ENCODE data around the gene NAALADL1. TPM values are rescaled to one million over a fixed set of nuclear protein-coding genes. Genes with fewer than 3 reads are reported as not detected.

Gene NAALADL1, protein sequence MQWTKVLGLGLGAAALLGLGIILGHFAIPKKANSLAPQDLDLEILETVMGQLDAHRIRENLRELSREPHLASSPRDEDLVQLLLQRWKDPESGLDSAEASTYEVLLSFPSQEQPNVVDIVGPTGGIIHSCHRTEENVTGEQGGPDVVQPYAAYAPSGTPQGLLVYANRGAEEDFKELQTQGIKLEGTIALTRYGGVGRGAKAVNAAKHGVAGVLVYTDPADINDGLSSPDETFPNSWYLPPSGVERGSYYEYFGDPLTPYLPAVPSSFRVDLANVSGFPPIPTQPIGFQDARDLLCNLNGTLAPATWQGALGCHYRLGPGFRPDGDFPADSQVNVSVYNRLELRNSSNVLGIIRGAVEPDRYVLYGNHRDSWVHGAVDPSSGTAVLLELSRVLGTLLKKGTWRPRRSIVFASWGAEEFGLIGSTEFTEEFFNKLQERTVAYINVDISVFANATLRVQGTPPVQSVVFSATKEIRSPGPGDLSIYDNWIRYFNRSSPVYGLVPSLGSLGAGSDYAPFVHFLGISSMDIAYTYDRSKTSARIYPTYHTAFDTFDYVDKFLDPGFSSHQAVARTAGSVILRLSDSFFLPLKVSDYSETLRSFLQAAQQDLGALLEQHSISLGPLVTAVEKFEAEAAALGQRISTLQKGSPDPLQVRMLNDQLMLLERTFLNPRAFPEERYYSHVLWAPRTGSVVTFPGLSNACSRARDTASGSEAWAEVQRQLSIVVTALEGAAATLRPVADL
- total RNA-seq (2012; rRNA removed) (2.8 and 3.8 TPM in 2 replicates), polyA plus RNA-seq (2012; rRNA removed) (5.8 and 6.3 TPM in 2 replicates), Bru-seq, nascent RNA (percentile 6 among the genes with signal in this experiment), BruChase-seq, experiment 1, labeled RNA remaining after a 6-hour chase (percentile 9 among the genes with signal in this experiment), BruChase-seq, experiment 2, labeled RNA remaining after a 2-hour chase (percentile 6 among the genes with signal in this experiment)
- 6.2 and 7.2 TPM in 2 replicates for polyA plus RNA-seq (2012; cell fraction: cytosol; rRNA removed)
- 6.6 and 13.2 TPM in 2 replicates for polyA plus RNA-seq (2012; cell fraction: nucleus; rRNA removed; ENCODE audit: low replicate concordance)
- long read RNA-seq = 0 reads

DNA sequence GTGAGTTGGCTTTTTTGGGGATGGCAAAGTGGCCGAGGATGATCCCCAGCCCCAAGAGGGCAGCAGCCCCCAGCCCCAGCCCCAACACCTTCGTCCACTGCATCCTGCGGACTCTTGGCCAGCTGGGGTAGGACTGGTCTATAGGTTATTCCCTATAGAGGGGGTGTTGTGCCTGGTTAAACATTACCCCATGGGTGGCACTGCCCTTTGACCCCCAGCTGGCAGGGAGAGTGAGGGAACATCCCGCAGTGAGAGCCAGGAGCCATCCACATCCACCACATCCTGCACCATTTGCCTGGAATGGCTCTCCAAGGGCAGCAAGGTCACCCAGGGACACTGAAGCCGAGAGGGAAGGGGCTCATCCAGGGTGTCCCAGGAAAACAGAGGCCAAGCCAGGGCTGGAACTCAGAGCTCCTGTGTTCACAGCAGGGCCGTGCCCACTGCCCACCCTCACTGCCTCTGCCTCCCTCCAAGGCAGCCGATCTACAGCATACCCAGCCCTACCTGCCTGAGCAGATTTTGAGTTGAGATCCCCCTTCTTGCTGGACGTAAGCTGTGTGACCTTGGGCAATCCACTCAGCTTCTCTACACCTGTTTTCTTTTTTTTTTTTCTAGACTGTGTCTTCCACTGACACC lies at the start of gene NAALADL1:
Gene NAALADL1, minus strand, starts transcription at position 135 of the 636 bp plus-strand sequence. Its CDS starts 32 bp downstream, at position 103.
- Histone ChIP-seq H4K20me1 (ENCODE audit: insufficient read depth, low read length) (no peaks in the 10 kb centered on the region), H4K5ac (ENCODE audit: low read depth, low read length) (no peak within 1 kb of the TSS), H3K4ac (ENCODE audit: low read depth, low read length) (no peak within 1 kb of the TSS), H3K4me1 (ENCODE audit: control insufficient read depth, insufficient read depth, low read length) (no peaks in the 10 kb centered on the region), H3K23ac (ENCODE audit: low read depth, low read length) (no peak within 1 kb of the TSS; the same call in 1 of the 2 replicates), H2BK120ac (ENCODE audit: low read depth, low read length) (no peak within 1 kb of the TSS), H3K9ac (ENCODE audit: low read depth, low read length) (no peak within 1 kb of the TSS), H3K79me1 (ENCODE audit: low read depth in 1 of 2, low read length in 2 of 2) (no peaks in the 10 kb centered on the region), H2BK15ac (ENCODE audit: low read depth, low read length) (no peak within 1 kb of the TSS), H2BK5ac (ENCODE audit: low read depth, low read length, poor library complexity, severe bottlenecking) (no peak within 1 kb of the TSS), H3K4me3 (ENCODE audit: insufficient read depth, low read depth, low read length) (no peak within 1 kb of the TSS), H3K9me3 (ENCODE audit: control insufficient read depth, insufficient read depth, low read length) (no peaks in the 10 kb centered on the region), H3K36me3 (ENCODE audit: control insufficient read depth, insufficient read depth, low read length) (no peaks in the 10 kb centered on the region), H2AK9ac (replicated peaks; ENCODE audit: low read depth, low read length, poor library complexity) (peak within 1 kb of the TSS; percentile 37), H3K9me1 (ENCODE audit: insufficient read depth, low read length) (peaks cover 5% of the 10 kb centered on the region; the same call in 1 of the 2 replicates), H3K56ac (ENCODE audit: extremely low read depth, insufficient read depth, low read length) (no peak within 1 kb of the TSS), H4K8ac (ENCODE audit: low read depth in 2 of 2, low read length in 2 of 2) (no peak within 1 kb of the TSS), H3K4me2 (ENCODE audit: low read depth, low read length) (no peak within 1 kb of the TSS), H3K14ac (replicated peaks; ENCODE audit: low read depth, low read length) (no peak within 1 kb of the TSS), H2BK20ac (ENCODE audit: low read depth, low read length) (no peak within 1 kb of the TSS), H3K18ac (ENCODE audit: low read depth, low read length) (no peak within 1 kb of the TSS), H3K27ac (ENCODE audit: insufficient read depth, low read length) (no peak within 1 kb of the TSS), H2AFZ (replicated peaks; ENCODE audit: low read length, poor library complexity) (no peak within 1 kb of the TSS), H3K27me3 (ENCODE audit: control insufficient read depth, insufficient read depth, low read length) (peaks cover 25% of the 10 kb centered on the region; the same call in 1 of the 2 replicates), H2AK5ac (ENCODE audit: low read depth, low read length) (no peak within 1 kb of the TSS), H4K91ac (ENCODE audit: insufficient read depth, low read depth, low read length) (no peak within 1 kb of the TSS)
- no peak for ATAC-seq (ENCODE audit: low read depth)
- dilution Hi-C loops (cut with HindIII; ENCODE audit: low sequenced_read_pairs, unreplicated experiment) (no loop called here), in situ Hi-C loops (cut with MboI; ENCODE audit: low sequenced_read_pairs) (no loop called here), intact Hi-C loops (cut with micrococcal nuclease) (no loop called here)
- BruUV-seq (replicated peaks) = no TSS peak
- no peak for DNase-seq
- POLR2A ChIA-PET (ENCODE audit: unreplicated experiment) = no interaction called here
- 30% methylated on average over 2 of the region's 8 CpGs; no CpG with 5 or more reads in 1 of the 2 experiments for WGBS, 2 experiments (ENCODE audit: extremely low coverage in 2 of 2, insufficient read length in 1 of 2)
- CTCF ChIA-PET = interaction anchor here (0.8 to 1.0 kb wide), 3 partner anchors 13 to 18 kb away, joined by 3 to 8 read pairs (median 3); no protein-coding TSS in a partner anchor
- TF ChIP-seq FOS (IDR thresholded peaks at IDR 0.05; ENCODE audit: low read depth, low read length) (no peak), RCOR1 (IDR thresholded peaks at IDR 0.05; ENCODE audit: insufficient replicate concordance, low read length) (no peak), CEBPB (IDR thresholded peaks at IDR 0.05; ENCODE audit: low read depth, low read length) (no peak), MAFK (IDR thresholded peaks at IDR 0.05; ENCODE audit: low read depth, low read length) (no peak), SMC3 (IDR thresholded peaks at IDR 0.05; ENCODE audit: low read depth, low read length) (no peak), RAD21 (IDR thresholded peaks at IDR 0.05; ENCODE audit: low read length) (no peak), BHLHE40 (IDR thresholded peaks at IDR 0.05; ENCODE audit: low read depth, low read length) (no peak), CHD1 (IDR thresholded peaks at IDR 0.05; ENCODE audit: low read depth, low read length) (no peak), RFX5 (IDR thresholded peaks at IDR 0.05; ENCODE audit: low read depth, low read length) (no peak), NFE2L2 (IDR thresholded peaks at IDR 0.05; ENCODE audit: low read depth, low read length) (no peak), POLR2A (IDR thresholded peaks at IDR 0.05; ENCODE audit: low read depth, low read length) (no peak)
- TF ChIP-seq, protein P1, sequence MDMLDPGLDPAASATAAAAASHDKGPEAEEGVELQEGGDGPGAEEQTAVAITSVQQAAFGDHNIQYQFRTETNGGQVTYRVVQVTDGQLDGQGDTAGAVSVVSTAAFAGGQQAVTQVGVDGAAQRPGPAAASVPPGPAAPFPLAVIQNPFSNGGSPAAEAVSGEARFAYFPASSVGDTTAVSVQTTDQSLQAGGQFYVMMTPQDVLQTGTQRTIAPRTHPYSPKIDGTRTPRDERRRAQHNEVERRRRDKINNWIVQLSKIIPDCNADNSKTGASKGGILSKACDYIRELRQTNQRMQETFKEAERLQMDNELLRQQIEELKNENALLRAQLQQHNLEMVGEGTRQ (IDR thresholded peaks at IDR 0.05; ENCODE audit: low read depth, low read length) = no peak
- TF ChIP-seq, protein P2, sequence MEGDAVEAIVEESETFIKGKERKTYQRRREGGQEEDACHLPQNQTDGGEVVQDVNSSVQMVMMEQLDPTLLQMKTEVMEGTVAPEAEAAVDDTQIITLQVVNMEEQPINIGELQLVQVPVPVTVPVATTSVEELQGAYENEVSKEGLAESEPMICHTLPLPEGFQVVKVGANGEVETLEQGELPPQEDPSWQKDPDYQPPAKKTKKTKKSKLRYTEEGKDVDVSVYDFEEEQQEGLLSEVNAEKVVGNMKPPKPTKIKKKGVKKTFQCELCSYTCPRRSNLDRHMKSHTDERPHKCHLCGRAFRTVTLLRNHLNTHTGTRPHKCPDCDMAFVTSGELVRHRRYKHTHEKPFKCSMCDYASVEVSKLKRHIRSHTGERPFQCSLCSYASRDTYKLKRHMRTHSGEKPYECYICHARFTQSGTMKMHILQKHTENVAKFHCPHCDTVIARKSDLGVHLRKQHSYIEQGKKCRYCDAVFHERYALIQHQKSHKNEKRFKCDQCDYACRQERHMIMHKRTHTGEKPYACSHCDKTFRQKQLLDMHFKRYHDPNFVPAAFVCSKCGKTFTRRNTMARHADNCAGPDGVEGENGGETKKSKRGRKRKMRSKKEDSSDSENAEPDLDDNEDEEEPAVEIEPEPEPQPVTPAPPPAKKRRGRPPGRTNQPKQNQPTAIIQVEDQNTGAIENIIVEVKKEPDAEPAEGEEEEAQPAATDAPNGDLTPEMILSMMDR (conservative IDR thresholded peaks at IDR 0.05; ENCODE audit: low read depth, low read length) = no peak
